Sigmoid colon (tissue), 3 donors: ENCODE data around the gene RPS3.

ENCODE experiments used
- POLR2A ChIP-seq, 2 donors: fragments of 450-650 bp; IDR thresholded peaks; one replicate each; pipeline ENCODE4 v1.6.1; 2016; ENCODE audit warnings: antibody characterized with exemption in 2 of 2, mild to moderate bottlenecking in 2 of 2, moderate library complexity in 2 of 2
- TF ChIP-seq, protein P1 (sequence below), 4 experiments: fragments of 450-650 bp in 3 of 4; fragments of 200-600 bp in 1 of 4; IDR thresholded peaks; one replicate each; pipeline ENCODE4 v1.5.1; 2016 to 2019; ENCODE audit warnings: antibody characterized with exemption in 4 of 4, mild to moderate bottlenecking in 3 of 4, moderate library complexity in 2 of 4

DNA sequence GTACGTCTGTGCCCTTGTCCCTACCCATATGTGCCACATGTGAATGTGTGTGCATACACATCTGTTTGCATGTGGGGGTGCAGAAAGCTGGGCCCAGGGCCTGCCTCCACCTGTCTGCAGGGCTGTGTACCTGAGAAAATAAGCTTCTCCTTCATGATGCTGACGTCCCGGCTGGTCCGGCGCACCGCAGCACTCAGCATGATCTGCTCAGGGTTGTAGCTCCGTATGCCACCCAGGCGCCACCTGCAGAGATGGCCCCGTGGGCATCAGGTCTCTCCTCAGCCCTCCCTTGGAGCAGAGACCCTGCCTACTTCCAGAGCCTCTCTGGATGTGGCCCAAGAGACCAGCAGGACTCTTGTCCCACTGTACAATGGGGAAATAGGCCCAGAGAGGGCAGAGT is 37.5 kb downstream of the RPS3 start:
- TF ChIP-seq, protein P1, sequence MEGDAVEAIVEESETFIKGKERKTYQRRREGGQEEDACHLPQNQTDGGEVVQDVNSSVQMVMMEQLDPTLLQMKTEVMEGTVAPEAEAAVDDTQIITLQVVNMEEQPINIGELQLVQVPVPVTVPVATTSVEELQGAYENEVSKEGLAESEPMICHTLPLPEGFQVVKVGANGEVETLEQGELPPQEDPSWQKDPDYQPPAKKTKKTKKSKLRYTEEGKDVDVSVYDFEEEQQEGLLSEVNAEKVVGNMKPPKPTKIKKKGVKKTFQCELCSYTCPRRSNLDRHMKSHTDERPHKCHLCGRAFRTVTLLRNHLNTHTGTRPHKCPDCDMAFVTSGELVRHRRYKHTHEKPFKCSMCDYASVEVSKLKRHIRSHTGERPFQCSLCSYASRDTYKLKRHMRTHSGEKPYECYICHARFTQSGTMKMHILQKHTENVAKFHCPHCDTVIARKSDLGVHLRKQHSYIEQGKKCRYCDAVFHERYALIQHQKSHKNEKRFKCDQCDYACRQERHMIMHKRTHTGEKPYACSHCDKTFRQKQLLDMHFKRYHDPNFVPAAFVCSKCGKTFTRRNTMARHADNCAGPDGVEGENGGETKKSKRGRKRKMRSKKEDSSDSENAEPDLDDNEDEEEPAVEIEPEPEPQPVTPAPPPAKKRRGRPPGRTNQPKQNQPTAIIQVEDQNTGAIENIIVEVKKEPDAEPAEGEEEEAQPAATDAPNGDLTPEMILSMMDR (IDR thresholded peaks at IDR 0.05) = no peak
- no peak for TF ChIP-seq POLR2A (IDR thresholded peaks at IDR 0.05)
